ENCODE measurements around the gene SFTPB. TPM values are rescaled to one million over a fixed set of nuclear protein-coding genes. Genes with fewer than 3 reads are reported as not detected.

The SFTPB gene
- total RNA-seq, 4 donors from 2014 or later: 0.25 TPM; not detected in 3

GRCh38 chr2:85712336-85712735 lies 44.3 kb upstream of the SFTPB start:
- DNase-seq (ENCODE audit: low spot score): no peak
- TF ChIP-seq CTCF (IDR thresholded peaks at IDR 0.05): no peak
- ATAC-seq (ENCODE audit: low FRiP score): no peak

- ATAC-seq (ENCODE audit: low FRiP score) (no peak), DNase-seq (ENCODE audit: low spot score) (no peak)
- TF ChIP-seq CTCF (IDR thresholded peaks at IDR 0.05): no peak
These were observed 43.6 kb upstream of the SFTPB start for GRCh38 chr2:85711578-85712060.

GRCh38 chr2:85710687-85711577 lies 42.9 kb upstream of the SFTPB start:
- no peak for TF ChIP-seq CTCF (IDR thresholded peaks at IDR 0.05)
- DNase-seq (ENCODE audit: low spot score) (no peak), ATAC-seq (ENCODE audit: low FRiP score) (peak; percentile 21)

DNA sequence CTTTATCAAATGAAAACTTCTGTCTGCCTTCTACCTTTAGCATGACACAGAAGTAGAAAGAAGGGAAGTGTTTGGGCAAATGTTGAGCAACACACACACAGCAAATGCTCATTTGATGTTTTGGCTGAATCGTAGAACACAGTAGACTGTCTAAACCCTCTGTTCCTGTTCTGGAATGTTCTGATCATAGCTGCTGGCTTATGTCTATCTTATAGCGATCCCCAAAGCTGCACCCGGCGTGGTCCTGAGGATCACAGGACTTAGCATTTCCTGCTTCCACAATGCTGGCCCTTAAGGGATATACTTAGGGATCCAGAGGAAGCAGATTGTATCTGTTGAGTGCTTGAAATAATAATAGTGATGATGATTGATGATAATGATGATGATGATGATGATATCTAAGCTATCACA lies 41.4 kb upstream of the SFTPB start:
- no peak for TF ChIP-seq CTCF (IDR thresholded peaks at IDR 0.05)
- no peak for DNase-seq (ENCODE audit: low spot score)
- no peak for ATAC-seq (ENCODE audit: low FRiP score)

- TF ChIP-seq CTCF (IDR thresholded peaks at IDR 0.05): no peak
- no peak for DNase-seq (ENCODE audit: low spot score)
These were observed 40.6 kb upstream of the SFTPB start for GRCh38 chr2:85708641-85709040.

DNA sequence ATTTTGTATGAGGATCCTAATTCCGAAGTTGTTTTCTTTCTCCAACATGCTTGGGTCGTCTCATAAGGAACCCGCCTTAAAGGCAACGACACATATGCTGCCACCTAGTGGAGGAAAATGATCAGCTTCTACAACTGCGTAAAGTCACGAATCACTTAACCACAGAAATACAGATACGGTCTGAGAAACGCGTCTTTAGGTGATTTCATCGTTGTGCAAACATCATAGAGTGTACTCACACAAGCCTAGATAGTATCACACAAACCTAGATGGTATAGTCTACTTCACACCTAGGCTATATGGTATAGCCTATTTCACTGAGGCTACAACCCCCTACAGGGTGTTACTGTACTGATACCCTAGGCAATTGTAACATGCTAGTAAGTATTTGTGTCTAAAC lies 39.3 kb upstream of the SFTPB start:
- TF ChIP-seq CTCF (IDR thresholded peaks at IDR 0.05): peak in 1 of 3 donors; percentile 67
- ATAC-seq (ENCODE audit: low FRiP score) (no peak), DNase-seq (ENCODE audit: low spot score) (no peak)

More at GRCh38 chr2:85708641-85709040, 40.6 kb upstream of the SFTPB start:
- ATAC-seq (ENCODE audit: low FRiP score): no peak

Measured in omental fat pad (tissue), 4 donors.